Measurements from ENCODE around the gene TRIM38. TPM values are rescaled to one million over a fixed set of nuclear protein-coding genes. Genes with fewer than 3 reads are reported as not detected.

The TRIM38 gene
- total RNA-seq, 2 donors from 2014 or later = 4.7 to 5.3 TPM

- intact Hi-C loops (cut with DNase I) = no loop called here
- no peak for ATAC-seq
- no peak for DNase-seq
These were observed 918 bp upstream of the TRIM38 start for GRCh38 chr6:25961619-25962148.

GRCh38 chr6:25963426-25964123 lies 973 bp downstream of the TRIM38 start:
- DNase-seq = no peak
- intact Hi-C loops (cut with DNase I) = no loop called here
- peak in 1 of 2 donors; percentile 56 for ATAC-seq

GRCh38 chr6:25965058-25965457 lies 2.5 kb downstream of the TRIM38 start:
- intact Hi-C loops (cut with DNase I) = no loop called here
- DNase-seq (no peak), ATAC-seq (no peak)

- ATAC-seq (no peak), DNase-seq (no peak)
- intact Hi-C loops (cut with DNase I) = no loop called here
These were observed 4.1 kb downstream of the TRIM38 start for GRCh38 chr6:25966711-25967110.

- DNase-seq (no peak), ATAC-seq (peak; percentile 52 to 66)
- intact Hi-C loops (cut with DNase I) = no loop called here
These were observed 6.2 kb downstream of the TRIM38 start for GRCh38 chr6:25968769-25969168.

- intact Hi-C loops (cut with DNase I) = no loop called here
- ATAC-seq = peak; percentile 82 to 84
- peak; percentile 54 for DNase-seq
These were observed 8.7 kb downstream of the TRIM38 start for GRCh38 chr6:25971187-25971821.

GRCh38 chr6:25972128-25972527 lies 9.5 kb downstream of the TRIM38 start:
- ATAC-seq (no peak), DNase-seq (no peak)
- intact Hi-C loops (cut with DNase I) = no loop called here

GRCh38 chr6:25972902-25973301 lies 10.3 kb downstream of the TRIM38 start:
- intact Hi-C loops (cut with DNase I) = no loop called here
- ATAC-seq (no peak), DNase-seq (no peak)

GRCh38 chr6:25973923-25974555 lies 11.4 kb downstream of the TRIM38 start:
- DNase-seq (no peak), ATAC-seq (no peak)
- intact Hi-C loops (cut with DNase I) = no loop called here

- no peak for ATAC-seq
- no peak for DNase-seq
- intact Hi-C loops (cut with DNase I) = no loop called here
These were observed 13.4 kb downstream of the TRIM38 start for GRCh38 chr6:25975923-25976560.

- DNase-seq = no peak
- no peak for ATAC-seq
- intact Hi-C loops (cut with DNase I) = no loop called here
These were observed 18.3 kb downstream of the TRIM38 start for GRCh38 chr6:25980935-25981334.

- no peak for DNase-seq
- no peak for ATAC-seq
- intact Hi-C loops (cut with DNase I) = no loop called here
These were observed 19.1 kb downstream of the TRIM38 start for GRCh38 chr6:25981568-25982263.

- DNase-seq (no peak), ATAC-seq (no peak)
- intact Hi-C loops (cut with DNase I) = no loop called here
These were observed 21.7 kb downstream of the TRIM38 start for GRCh38 chr6:25984265-25984664.

- ATAC-seq = no peak
- intact Hi-C loops (cut with DNase I) = no loop called here
- DNase-seq = no peak
These were observed 25.2 kb downstream of the TRIM38 start for GRCh38 chr6:25987845-25988244.

- ATAC-seq = no peak
- DNase-seq = no peak
- intact Hi-C loops (cut with DNase I) = no loop called here
These were observed 27.7 kb downstream of the TRIM38 start for GRCh38 chr6:25990172-25990873.

GRCh38 chr6:25991785-25992412 lies 29.3 kb downstream of the TRIM38 start:
- peak; percentile 77 for DNase-seq
- ATAC-seq = peak; percentile 76 to 81
- intact Hi-C loops (cut with DNase I) = no loop called here

GRCh38 chr6:25992413-25993340 lies 30.1 kb downstream of the TRIM38 start:
- ATAC-seq (peak; percentile 98), DNase-seq (peak; percentile 96)
- intact Hi-C loops (cut with DNase I) = no loop called here

All from left cardiac atrium (tissue), 4 donors.